Loucy (cell line): Measurements from ENCODE around the gene ZFP3.

ENCODE experiments used
- CTCF ChIP-seq: fragments of 200-600 bp; sonication (generic); conservative IDR thresholded peaks from 2 replicates; pipeline ENCODE4 v1.5.1; 2014; ENCODE audit warnings: mild to moderate bottlenecking, antibody characterized with exemption, low read length
- EZH2phosphoT487 ChIP-seq: fragments of 200-600 bp; IDR thresholded peaks from 2 replicates; pipeline ENCODE4 v1.6.1; 2018; ENCODE audit warnings: antibody characterized with exemption, mild to moderate bottlenecking, moderate library complexity, borderline replicate concordance

GRCh38 chr17:5128905-5129535 lies 50.8 kb downstream of the ZFP3 start:
- TF ChIP-seq CTCF (no peak), EZH2phosphoT487 (no peak)
